GM12872 (cell line): ENCODE measurements around the gene ABCG8.

Experiments
- TF ChIP-seq, protein P1 (sequence below): IDR thresholded peaks from 3 replicates; pipeline ENCODE4 v1.5.1; 2011; ENCODE audit warnings: low read depth, mild to moderate bottlenecking, low read length, moderate library complexity; ENCODE audit not compliant: insufficient read depth

The ABCG8 gene

DNA sequence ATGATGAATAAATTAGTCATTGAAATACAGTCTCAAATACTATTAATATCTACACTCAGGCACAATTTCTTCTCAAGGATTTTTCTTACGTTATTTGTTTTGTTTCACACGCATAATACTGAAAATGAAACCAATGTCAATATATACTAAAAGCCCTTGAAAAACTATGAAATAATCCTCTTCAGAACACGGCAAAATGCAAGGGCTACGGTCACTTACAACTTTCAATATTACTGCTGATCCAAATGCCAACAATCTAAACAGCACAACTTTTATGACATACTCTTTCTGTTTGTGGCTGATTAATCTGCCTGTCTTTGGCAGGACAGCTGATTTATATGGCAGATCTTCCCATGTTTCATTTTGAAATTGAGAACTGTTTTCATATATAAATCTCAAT is 88.7 kb downstream of the ABCG8 start:
- TF ChIP-seq, protein P1, sequence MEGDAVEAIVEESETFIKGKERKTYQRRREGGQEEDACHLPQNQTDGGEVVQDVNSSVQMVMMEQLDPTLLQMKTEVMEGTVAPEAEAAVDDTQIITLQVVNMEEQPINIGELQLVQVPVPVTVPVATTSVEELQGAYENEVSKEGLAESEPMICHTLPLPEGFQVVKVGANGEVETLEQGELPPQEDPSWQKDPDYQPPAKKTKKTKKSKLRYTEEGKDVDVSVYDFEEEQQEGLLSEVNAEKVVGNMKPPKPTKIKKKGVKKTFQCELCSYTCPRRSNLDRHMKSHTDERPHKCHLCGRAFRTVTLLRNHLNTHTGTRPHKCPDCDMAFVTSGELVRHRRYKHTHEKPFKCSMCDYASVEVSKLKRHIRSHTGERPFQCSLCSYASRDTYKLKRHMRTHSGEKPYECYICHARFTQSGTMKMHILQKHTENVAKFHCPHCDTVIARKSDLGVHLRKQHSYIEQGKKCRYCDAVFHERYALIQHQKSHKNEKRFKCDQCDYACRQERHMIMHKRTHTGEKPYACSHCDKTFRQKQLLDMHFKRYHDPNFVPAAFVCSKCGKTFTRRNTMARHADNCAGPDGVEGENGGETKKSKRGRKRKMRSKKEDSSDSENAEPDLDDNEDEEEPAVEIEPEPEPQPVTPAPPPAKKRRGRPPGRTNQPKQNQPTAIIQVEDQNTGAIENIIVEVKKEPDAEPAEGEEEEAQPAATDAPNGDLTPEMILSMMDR, result no peak

DNA sequence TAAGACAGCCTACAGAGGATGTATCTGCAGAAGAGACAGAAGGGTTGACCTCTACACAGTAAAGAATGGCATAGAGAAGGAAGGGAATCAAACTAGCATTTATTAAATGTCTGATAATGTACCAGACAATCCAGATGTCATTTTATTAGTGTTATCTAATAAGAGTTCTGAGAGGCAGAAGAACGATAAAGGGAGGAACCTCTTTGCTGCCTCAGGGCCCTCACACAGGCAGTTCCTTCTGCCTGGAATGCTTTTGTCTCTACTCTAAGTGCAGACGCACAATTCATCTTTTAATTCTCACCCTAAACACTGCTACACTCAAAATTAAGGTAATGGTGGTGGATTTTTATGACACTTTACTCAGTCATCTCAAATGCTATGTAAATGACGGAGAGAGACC is 92.5 kb downstream of the ABCG8 start:
- TF ChIP-seq, protein P1, result no peak
